Left renal cortex interstitium (tissue), 4 donors: ENCODE data around the gene ARHGEF9. TPM values are rescaled to one million over a fixed set of nuclear protein-coding genes. Genes with fewer than 3 reads are reported as not detected.
"Not testable (repeated sequence)": the region's sequence is repeated elsewhere in the genome, so short reads cannot be mapped to it uniquely, and the experiment has no call there.

Source experiments
- DNase-seq, 4 donors: peaks; one replicate each; pipeline ENCODE4 v3.0.0-alpha.2; 2013; ENCODE audit warnings: low read depth in 4 of 4, low spot score in 2 of 4, missing footprints in 1 of 4
- polyA plus RNA-seq, 4 donors: library from polyadenylated mRNA; unstranded; fragments of 120-200 nt; gene quantifications; one replicate each; pipeline ENCODE4 v1.2.1, GENCODE V29; 2013; ENCODE audit not compliant: insufficient read length in 4 of 4

The ARHGEF9 gene
- polyA plus RNA-seq, 4 donors = 31.6 to 42.5 (median 37.9) TPM

GRCh38 chrX:63664741-63665140 is 120.3 kb downstream of the ARHGEF9 start:
- DNase-seq = no peak

- no peak for DNase-seq
Observed at GRCh38 chrX:63664083-63664482, 120.9 kb downstream of the ARHGEF9 start.

- DNase-seq = no peak
Observed at GRCh38 chrX:63661676-63662075, 123.3 kb downstream of the ARHGEF9 start.

GRCh38 chrX:63658920-63659319 is 126.1 kb downstream of the ARHGEF9 start:
- no peak for DNase-seq

GRCh38 chrX:63657821-63658220 is 127.2 kb downstream of the ARHGEF9 start:
- DNase-seq = no peak

- DNase-seq = no peak
Observed at GRCh38 chrX:63656871-63657580, 128.0 kb downstream of the ARHGEF9 start.

- DNase-seq = no peak
Observed at GRCh38 chrX:63652086-63652765, 132.8 kb downstream of the ARHGEF9 start.

GRCh38 chrX:63645748-63646147 is 139.3 kb downstream of the ARHGEF9 start:
- not testable (repeated sequence) for DNase-seq

- DNase-seq = no peak
Observed at GRCh38 chrX:63635750-63636149, 149.3 kb downstream of the ARHGEF9 start.

- DNase-seq = no peak
Observed at GRCh38 chrX:63613531-63614028, 171.4 kb downstream of the ARHGEF9 start.

GRCh38 chrX:63585936-63586335 is 199.1 kb downstream of the ARHGEF9 start:
- no peak for DNase-seq
